ENCODE measurements around the gene COL23A1.

GRCh38 chr5:178240341-178240741, 349.9 kb downstream of the COL23A1 start:
- TF ChIP-seq CTCF (IDR thresholded peaks at IDR 0.05) (no peak), POLR2A (IDR thresholded peaks at IDR 0.05) (no peak)

Data from lower leg skin (tissue), 3 donors.